ENCODE data around the gene HK2. TPM values are rescaled to one million over a fixed set of nuclear protein-coding genes. Genes with fewer than 3 reads are reported as not detected.
"Not testable (repeated sequence)": the region's sequence is repeated elsewhere in the genome, so short reads cannot be mapped to it uniquely, and the experiment has no call there.

The HK2 gene
- total RNA-seq, result 10 to 100 TPM; 53.5 to 53.7 TPM

- POLR2A ChIA-PET, result interaction anchor here (1.9 to 2.6 kb wide), 2 partner anchors 11 to 180 kb away, joined by 4 to 14 read pairs; partner anchors contain the start of gene SEMA4F
- peaks cover 40% of the 10 kb centered on the region for H3K4me1 Mint-ChIP-seq (ENCODE audit: low read depth)
These were observed at the start of gene HK2 for GRCh38 chr2:74833418-74834233. Gene HK2, plus strand, starts transcription at chr2:74834127. Its CDS starts 454 bp downstream, at chr2:74834581.

GRCh38 chr2:74789271-74789670 is 44.7 kb upstream of the HK2 start:
- Mint-ChIP-seq H3K27ac (no peak overlapping the region), H3K4me3 (no peak overlapping the region), H3K27me3 (no peaks in the 10 kb centered on the region), H3K4me1 (ENCODE audit: low read depth) (no peaks in the 10 kb centered on the region), H3K36me3 (no peaks in the 10 kb centered on the region), H3K9me3 (peaks cover 16% of the 10 kb centered on the region)
- ChIA-PET POLR2A (interaction anchor here (0.6 kb wide), 1 partner anchor 32 kb away, joined by 5 read pairs; no protein-coding TSS in a partner anchor), CTCF (no interaction called here)
- DNase-seq, result no peak
- intact Hi-C loops (cut with micrococcal nuclease), result no loop called here

More at GRCh38 chr2:74833418-74834233, at the start of gene HK2:
- Mint-ChIP-seq H3K27ac (peak within 1 kb of the TSS; percentile 82), H3K36me3 (peaks cover 16% of the 10 kb centered on the region), H3K27me3 (no peaks in the 10 kb centered on the region), H3K4me3 (peak within 1 kb of the TSS; percentile 87), H3K9me3 (no peaks in the 10 kb centered on the region)
- intact Hi-C loops (cut with micrococcal nuclease), result loop anchor here (2.0 to 10.0 kb wide), 4 partner anchors 119 to 249 kb away; partner anchors contain the start of genes POLE4 and SEMA4F
- CTCF ChIA-PET, result interaction anchor here (3.8 to 4.4 kb wide), 2 partner anchors 15 to 119 kb away, joined by 22 to 35 read pairs; no protein-coding TSS in a partner anchor
- DNase-seq, result peak; percentile 88

- POLR2A ChIA-PET, result no interaction called here
- Mint-ChIP-seq H3K9me3 (peaks cover 16% of the 10 kb centered on the region), H3K27ac (no peak overlapping the region), H3K27me3 (no peaks in the 10 kb centered on the region), H3K4me1 (ENCODE audit: low read depth) (no peaks in the 10 kb centered on the region), H3K36me3 (no peaks in the 10 kb centered on the region), H3K4me3 (no peak overlapping the region)
- no peak for DNase-seq
- intact Hi-C loops (cut with micrococcal nuclease), result no loop called here
- CTCF ChIA-PET, result no interaction called here
These were observed 41.6 kb upstream of the HK2 start for GRCh38 chr2:74792282-74792681.

GRCh38 chr2:74794878-74795277 is 39.0 kb upstream of the HK2 start:
- H3K36me3 Mint-ChIP-seq; CTCF ChIA-PET; H3K27me3 Mint-ChIP-seq; H3K9me3 Mint-ChIP-seq; H3K4me3 Mint-ChIP-seq; intact Hi-C loops (cut with micrococcal nuclease); H3K4me1 Mint-ChIP-seq (ENCODE audit: low read depth); H3K27ac Mint-ChIP-seq; DNase-seq; POLR2A ChIA-PET: not testable (repeated sequence)

GRCh38 chr2:74806355-74806839 is 27.5 kb upstream of the HK2 start:
- ChIA-PET CTCF (no interaction called here), POLR2A (no interaction called here)
- Mint-ChIP-seq H3K27me3 (no peaks in the 10 kb centered on the region), H3K4me3 (no peak overlapping the region), H3K36me3 (no peaks in the 10 kb centered on the region), H3K4me1 (ENCODE audit: low read depth) (no peaks in the 10 kb centered on the region), H3K27ac (no peak overlapping the region), H3K9me3 (no peaks in the 10 kb centered on the region)
- DNase-seq, result no peak
- intact Hi-C loops (cut with micrococcal nuclease), result no loop called here

- no peaks in the 10 kb centered on the region for H3K4me1 Mint-ChIP-seq (ENCODE audit: low read depth)
- intact Hi-C loops (cut with micrococcal nuclease), result no loop called here
- no peaks in the 10 kb centered on the region for H3K27me3 Mint-ChIP-seq
- no peak overlapping the region for H3K27ac Mint-ChIP-seq
- H3K4me3 Mint-ChIP-seq, result no peak overlapping the region
- no peaks in the 10 kb centered on the region for H3K9me3 Mint-ChIP-seq
- H3K36me3 Mint-ChIP-seq, result no peaks in the 10 kb centered on the region
- POLR2A ChIA-PET, result no interaction called here
- no peak for DNase-seq
- CTCF ChIA-PET, result no interaction called here
These were observed 27.0 kb upstream of the HK2 start for GRCh38 chr2:74806920-74807319.

GRCh38 chr2:74812787-74813590 is 20.9 kb upstream of the HK2 start:
- H3K9me3 Mint-ChIP-seq, result no peaks in the 10 kb centered on the region
- H3K36me3 Mint-ChIP-seq, result no peaks in the 10 kb centered on the region
- no peak for DNase-seq
- H3K27me3 Mint-ChIP-seq, result no peaks in the 10 kb centered on the region
- no peak overlapping the region for H3K4me3 Mint-ChIP-seq
- intact Hi-C loops (cut with micrococcal nuclease), result no loop called here
- POLR2A ChIA-PET, result no interaction called here
- CTCF ChIA-PET, result interaction anchor here (1.1 kb wide), 1 partner anchor 98 kb away, joined by 3 read pairs; no protein-coding TSS in a partner anchor
- no peak overlapping the region for H3K27ac Mint-ChIP-seq
- H3K4me1 Mint-ChIP-seq (ENCODE audit: low read depth), result no peaks in the 10 kb centered on the region

GRCh38 chr2:74814102-74814501 is 19.8 kb upstream of the HK2 start:
- CTCF ChIA-PET, result interaction anchor here (1.1 kb wide), 1 partner anchor 99 kb away, joined by 3 read pairs; no protein-coding TSS in a partner anchor
- Mint-ChIP-seq H3K9me3 (no peaks in the 10 kb centered on the region), H3K36me3 (no peaks in the 10 kb centered on the region), H3K4me1 (ENCODE audit: low read depth) (no peaks in the 10 kb centered on the region), H3K27me3 (no peaks in the 10 kb centered on the region), H3K4me3 (no peak overlapping the region), H3K27ac (no peak overlapping the region)
- POLR2A ChIA-PET, result no interaction called here
- no peak for DNase-seq
- intact Hi-C loops (cut with micrococcal nuclease), result no loop called here

GRCh38 chr2:74815941-74816340 is 18.0 kb upstream of the HK2 start:
- ChIA-PET POLR2A (no interaction called here), CTCF (no interaction called here)
- H3K27me3 Mint-ChIP-seq, result no peaks in the 10 kb centered on the region
- H3K36me3 Mint-ChIP-seq, result no peaks in the 10 kb centered on the region
- H3K9me3 Mint-ChIP-seq, result no peaks in the 10 kb centered on the region
- H3K27ac Mint-ChIP-seq, result no peak overlapping the region
- intact Hi-C loops (cut with micrococcal nuclease), result no loop called here
- H3K4me3 Mint-ChIP-seq, result no peak overlapping the region
- H3K4me1 Mint-ChIP-seq (ENCODE audit: low read depth), result no peaks in the 10 kb centered on the region
- DNase-seq, result no peak

- no peak for DNase-seq
- CTCF ChIA-PET, result no interaction called here
- no peaks in the 10 kb centered on the region for H3K27me3 Mint-ChIP-seq
- no peak overlapping the region for H3K4me3 Mint-ChIP-seq
- no peaks in the 10 kb centered on the region for H3K36me3 Mint-ChIP-seq
- POLR2A ChIA-PET, result no interaction called here
- intact Hi-C loops (cut with micrococcal nuclease), result no loop called here
- H3K27ac Mint-ChIP-seq, result no peak overlapping the region
- H3K9me3 Mint-ChIP-seq, result no peaks in the 10 kb centered on the region
- H3K4me1 Mint-ChIP-seq (ENCODE audit: low read depth), result no peaks in the 10 kb centered on the region
These were observed 17.2 kb upstream of the HK2 start for GRCh38 chr2:74816540-74817303.

GRCh38 chr2:74817304-74817675 is 16.6 kb upstream of the HK2 start:
- intact Hi-C loops (cut with micrococcal nuclease), result no loop called here
- H3K36me3 Mint-ChIP-seq, result no peaks in the 10 kb centered on the region
- DNase-seq, result no peak
- H3K27me3 Mint-ChIP-seq, result no peaks in the 10 kb centered on the region
- no peak overlapping the region for H3K4me3 Mint-ChIP-seq
- ChIA-PET CTCF (no interaction called here), POLR2A (no interaction called here)
- H3K9me3 Mint-ChIP-seq, result no peaks in the 10 kb centered on the region
- H3K27ac Mint-ChIP-seq, result no peak overlapping the region
- H3K4me1 Mint-ChIP-seq (ENCODE audit: low read depth), result no peaks in the 10 kb centered on the region

- Mint-ChIP-seq H3K27ac (no peak overlapping the region), H3K27me3 (no peaks in the 10 kb centered on the region), H3K36me3 (no peaks in the 10 kb centered on the region), H3K4me3 (no peak overlapping the region), H3K9me3 (no peaks in the 10 kb centered on the region), H3K4me1 (ENCODE audit: low read depth) (no peaks in the 10 kb centered on the region)
- intact Hi-C loops (cut with micrococcal nuclease), result no loop called here
- ChIA-PET CTCF (no interaction called here), POLR2A (no interaction called here)
- no peak for DNase-seq
These were observed 14.2 kb upstream of the HK2 start for GRCh38 chr2:74819702-74820101.
